GM10266 (cell line): ENCODE measurements around the gene GRIN2A.

ENCODE experiments used
- DNase-seq: peaks from one replicate; pipeline ENCODE4 v3.0.0; 2012; ENCODE audit errors: extremely low spot score
- TF ChIP-seq, protein P1 (sequence below): IDR thresholded peaks from 2 replicates; pipeline ENCODE4 v1.5.1; 2012; ENCODE audit warnings: mild to moderate bottlenecking, low read depth; ENCODE audit not compliant: control insufficient read depth, insufficient read depth; ENCODE audit errors: missing control alignments

GRIN2A gene

DNA sequence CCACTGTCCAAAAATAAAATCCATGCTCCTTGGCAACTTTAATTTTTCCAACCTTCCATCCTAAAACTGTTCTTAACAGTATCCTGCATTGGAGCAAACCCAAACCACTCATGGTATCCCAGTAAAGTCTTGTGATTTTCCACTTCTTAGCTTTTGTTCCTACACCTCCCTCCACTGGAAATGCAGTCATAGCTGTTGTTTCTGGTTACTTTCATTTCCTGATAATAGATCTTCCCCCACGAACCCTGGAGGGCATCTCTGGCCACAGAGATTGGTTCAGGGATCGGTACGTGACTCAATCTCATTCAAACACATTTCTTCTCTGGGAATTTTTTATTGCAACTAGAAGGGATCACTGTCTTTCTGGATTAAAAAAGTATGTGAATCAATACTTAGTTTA, 276.0 kb downstream of the GRIN2A start:
- no peak for DNase-seq
- TF ChIP-seq, protein P1, sequence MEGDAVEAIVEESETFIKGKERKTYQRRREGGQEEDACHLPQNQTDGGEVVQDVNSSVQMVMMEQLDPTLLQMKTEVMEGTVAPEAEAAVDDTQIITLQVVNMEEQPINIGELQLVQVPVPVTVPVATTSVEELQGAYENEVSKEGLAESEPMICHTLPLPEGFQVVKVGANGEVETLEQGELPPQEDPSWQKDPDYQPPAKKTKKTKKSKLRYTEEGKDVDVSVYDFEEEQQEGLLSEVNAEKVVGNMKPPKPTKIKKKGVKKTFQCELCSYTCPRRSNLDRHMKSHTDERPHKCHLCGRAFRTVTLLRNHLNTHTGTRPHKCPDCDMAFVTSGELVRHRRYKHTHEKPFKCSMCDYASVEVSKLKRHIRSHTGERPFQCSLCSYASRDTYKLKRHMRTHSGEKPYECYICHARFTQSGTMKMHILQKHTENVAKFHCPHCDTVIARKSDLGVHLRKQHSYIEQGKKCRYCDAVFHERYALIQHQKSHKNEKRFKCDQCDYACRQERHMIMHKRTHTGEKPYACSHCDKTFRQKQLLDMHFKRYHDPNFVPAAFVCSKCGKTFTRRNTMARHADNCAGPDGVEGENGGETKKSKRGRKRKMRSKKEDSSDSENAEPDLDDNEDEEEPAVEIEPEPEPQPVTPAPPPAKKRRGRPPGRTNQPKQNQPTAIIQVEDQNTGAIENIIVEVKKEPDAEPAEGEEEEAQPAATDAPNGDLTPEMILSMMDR: no peak

GRCh38 chr16:9904526-9904925, 277.7 kb downstream of the GRIN2A start:
- TF ChIP-seq, protein P1: no peak

GRCh38 chr16:9900576-9900975, 281.7 kb downstream of the GRIN2A start:
- no peak for DNase-seq
- TF ChIP-seq, protein P1: no peak

More at GRCh38 chr16:9904526-9904925, 277.7 kb downstream of the GRIN2A start:
- no peak for DNase-seq

GRCh38 chr16:9898555-9898954, 283.7 kb downstream of the GRIN2A start:
- TF ChIP-seq, protein P1: no peak
- DNase-seq: no peak

- TF ChIP-seq, protein P1: no peak
- no peak for DNase-seq
These were observed 284.1 kb downstream of the GRIN2A start for GRCh38 chr16:9898124-9898523.

DNA sequence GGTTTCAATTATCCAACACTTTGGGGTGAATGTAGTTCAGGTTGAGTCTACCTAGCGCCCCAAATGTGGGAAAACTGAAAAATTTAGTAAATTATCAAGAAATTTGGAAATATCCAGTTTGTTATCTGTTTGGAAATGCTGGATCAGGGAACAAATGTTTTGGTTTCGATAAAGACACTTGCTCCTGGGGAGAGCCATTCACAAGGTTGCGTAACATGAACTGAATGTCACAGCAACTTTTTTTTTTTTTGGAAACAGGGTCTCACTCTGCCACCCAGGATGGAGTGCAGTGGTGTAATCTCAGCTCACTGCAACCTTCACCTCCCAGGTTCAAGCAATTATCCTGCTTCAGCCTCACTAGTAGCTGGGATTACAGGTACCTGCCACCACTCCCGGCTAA, 286.4 kb downstream of the GRIN2A start:
- DNase-seq: no peak
- TF ChIP-seq, protein P1: no peak

- TF ChIP-seq, protein P1: no peak
These were observed 296.4 kb downstream of the GRIN2A start for GRCh38 chr16:9885876-9886275.

More at GRCh38 chr16:9885876-9886275, 296.4 kb downstream of the GRIN2A start:
- no peak for DNase-seq
